H1 (cell line): ENCODE measurements around the gene TLX1. TPM values are rescaled to one million over a fixed set of nuclear protein-coding genes. Genes with fewer than 3 reads are reported as not detected.

Experiments
- CTCF ChIP-seq, 3 experiments: IDR thresholded peaks; 1 replicate in 2 of 3; 2 replicates in 1 of 3; pipeline versions ENCODE4 v1.5.1 to v1.6.1; 2011; ENCODE audit warnings: low read length in 3 of 3, mild to moderate bottlenecking in 3 of 3, inconsistent platforms in 2 of 3, low read depth in 1 of 3, moderate library complexity in 1 of 3; ENCODE audit not compliant: insufficient read depth in 1 of 3; ENCODE audit errors: control extremely low read depth in 1 of 3
- E2F6 ChIP-seq: IDR thresholded peaks from 2 replicates; pipeline ENCODE4 v1.6.1; 2012; ENCODE audit warnings: inconsistent platforms
- EZH2 ChIP-seq: fragments of 200-600 bp; sonication (generic); IDR thresholded peaks from 2 replicates; pipeline ENCODE4 v1.7.1; 2012; ENCODE audit warnings: low read depth, mild to moderate bottlenecking, moderate library complexity, low read length, inconsistent platforms; ENCODE audit not compliant: severe bottlenecking
- GABPA ChIP-seq: IDR thresholded peaks from 2 replicates; pipeline ENCODE4 v1.6.1; 2011; ENCODE audit warnings: mild to moderate bottlenecking, low read length, moderate library complexity, borderline replicate concordance; ENCODE audit not compliant: insufficient read depth
- SUZ12 ChIP-seq: fragments of 200-600 bp; sonication (generic); IDR thresholded peaks from 2 replicates; pipeline ENCODE4 v1.6.1; 2012; ENCODE audit warnings: mild to moderate bottlenecking, inconsistent platforms, low read length, moderate library complexity, mixed read lengths
- polyA plus RNA-seq, 7 experiments: library from polyadenylated mRNA; depleted of rRNA in 3 of 7; stranded (reverse) in 5 of 7; unstranded in 2 of 7; fragments of >200 nt in 5 of 7; fragments of 200-250 nt in 2 of 7; gene quantifications; 1 replicate in 5 of 7; 2 replicates in 1 of 7; 4 replicates in 1 of 7; pipeline versions ENCODE4 v1.2.1 to v1.2.3, GENCODE V29; 2011 to 2013; ENCODE audit warnings: missing spikeins in 2 of 7, mixed read lengths in 2 of 7
- total RNA-seq: library from RNA; stranded (reverse); fragmentation: NEBNext Ultra II Directional; extraction: Animal tissue kit (Norgen Biotek cat#: 25700); gene quantifications from 2 replicates; pipeline ENCODE4 v1.2.1, GENCODE V29; 2021

TLX1 gene
- total and polyA plus RNA-seq, 2 of the 8 experiments (the other 6 are each of a cell fraction or from before 2014, with no cell fraction given): not detected

DNA sequence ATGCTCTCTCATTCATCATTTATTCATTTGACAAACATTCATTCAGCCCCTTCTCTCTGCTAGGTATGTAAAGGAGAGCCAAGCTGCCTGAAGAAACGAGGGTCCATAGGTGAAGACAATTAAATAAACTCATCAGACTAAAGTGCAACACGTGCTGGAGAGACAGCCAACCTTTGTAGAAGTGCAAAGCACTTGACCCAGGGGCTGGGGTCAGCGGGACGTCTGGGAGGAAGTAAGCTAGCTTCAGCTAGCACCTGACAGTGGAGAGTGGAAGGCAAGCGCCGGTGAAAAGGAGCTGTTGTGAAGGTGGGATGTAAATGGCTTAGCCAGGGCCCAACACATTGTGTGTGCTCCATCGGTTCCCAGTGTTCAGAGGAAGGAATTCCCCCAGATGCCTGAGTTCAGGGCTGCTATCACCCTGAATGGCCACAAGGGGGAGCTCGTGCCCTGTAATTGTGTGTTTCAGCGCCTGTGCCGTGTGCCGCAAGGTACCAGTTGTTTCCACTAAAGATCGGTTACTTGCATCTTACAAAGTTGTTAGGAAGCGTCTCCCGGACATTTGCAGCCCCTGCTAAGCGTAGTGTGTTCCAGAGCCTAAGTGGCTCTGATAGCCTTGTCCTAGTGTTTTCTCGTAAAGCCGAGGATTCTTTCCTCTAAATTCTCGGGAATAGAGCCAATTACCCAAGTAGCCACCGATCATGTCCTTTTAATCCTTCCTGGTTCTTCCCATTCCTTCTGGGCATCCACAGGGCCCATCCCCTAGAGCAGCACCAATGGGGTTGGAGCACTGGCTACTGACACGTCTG lies 30.6 kb downstream of the TLX1 start (continued):
- TF ChIP-seq CTCF (IDR thresholded peaks at IDR 0.05; ENCODE audit: control extremely low read depth in 1 of 3, insufficient read depth in 1 of 3, low read depth in 1 of 3, low read length in 3 of 3) (peak; percentile 96 to 100 (median 97)), E2F6 (peak; percentile 42; the same call in 1 of the 2 replicates), SUZ12 (peak; percentile 23; the same call in 1 of the 2 replicates), EZH2 (peak; percentile 56), GABPA (peak; percentile 78; the same call in 1 of the 2 replicates)
